ENCODE results near the gene RNF34. TPM values are rescaled to one million over a fixed set of nuclear protein-coding genes. Genes with fewer than 3 reads are reported as not detected.

The RNF34 gene
- total and polyA plus RNA-seq, 3 donors from 2014 or later = 59.2 to 96.6 (median 84.5) TPM

- no peaks in the 10 kb centered on the region for H3K27me3 ChIP-seq
- intact Hi-C loops (cut with DNase I; ENCODE audit: low total_unique reads) = no loop called here
- H3K36me3 ChIP-seq (ENCODE audit: low read depth, missing control alignments) = no peaks in the 10 kb centered on the region
- no peak overlapping the region for H3K4me3 ChIP-seq
- no peaks in the 10 kb centered on the region for H3K9me3 ChIP-seq
- 82 to 83% methylated on average over 9 to 18 of the region's 18 CpGs for WGBS, 2 donors
- no peak for DNase-seq
- H3K4me1 ChIP-seq = peaks cover 9% of the 10 kb centered on the region
- H3K27ac ChIP-seq = no peak overlapping the region
- TF ChIP-seq CTCF (IDR thresholded peaks at IDR 0.05) (no peak), POLR2A (IDR thresholded peaks at IDR 0.05) (no peak)
Measured at GRCh38 chr12:121453629-121454028, 53.7 kb downstream of the RNF34 start.

GRCh38 chr12:121454921-121455320, 55.0 kb downstream of the RNF34 start:
- H3K4me3 ChIP-seq = no peak overlapping the region
- DNase-seq = no peak
- WGBS, 2 donors = 97% methylated on average over 6 of the region's 6 CpGs
- H3K27ac ChIP-seq = no peak overlapping the region
- no peaks in the 10 kb centered on the region for H3K36me3 ChIP-seq (ENCODE audit: low read depth, missing control alignments)
- no peaks in the 10 kb centered on the region for H3K27me3 ChIP-seq
- no peaks in the 10 kb centered on the region for H3K9me3 ChIP-seq
- intact Hi-C loops (cut with DNase I; ENCODE audit: low total_unique reads) = no loop called here
- TF ChIP-seq POLR2A (IDR thresholded peaks at IDR 0.05) (no peak), CTCF (IDR thresholded peaks at IDR 0.05) (no peak)
- peaks cover 9% of the 10 kb centered on the region for H3K4me1 ChIP-seq

- H3K36me3 ChIP-seq (ENCODE audit: low read depth, missing control alignments) = no peaks in the 10 kb centered on the region
- DNase-seq = no peak
- H3K4me3 ChIP-seq = no peak overlapping the region
- peaks cover 9% of the 10 kb centered on the region for H3K4me1 ChIP-seq
- no peaks in the 10 kb centered on the region for H3K27me3 ChIP-seq
- 93 to 97% methylated on average over 15 to 23 of the region's 23 CpGs for WGBS, 2 donors
- intact Hi-C loops (cut with DNase I; ENCODE audit: low total_unique reads) = no loop called here
- no peaks in the 10 kb centered on the region for H3K9me3 ChIP-seq
- TF ChIP-seq POLR2A (IDR thresholded peaks at IDR 0.05) (no peak), CTCF (IDR thresholded peaks at IDR 0.05) (no peak)
- H3K27ac ChIP-seq = no peak overlapping the region
Measured at GRCh38 chr12:121455766-121456420, 56.0 kb downstream of the RNF34 start.

GRCh38 chr12:121456551-121456950, 56.6 kb downstream of the RNF34 start:
- 73 to 86% methylated on average over 8 of the region's 8 CpGs for WGBS, 2 donors
- peaks cover 9% of the 10 kb centered on the region for H3K4me1 ChIP-seq
- H3K9me3 ChIP-seq = no peaks in the 10 kb centered on the region
- H3K27ac ChIP-seq = no peak overlapping the region
- DNase-seq = no peak
- H3K36me3 ChIP-seq (ENCODE audit: low read depth, missing control alignments) = no peaks in the 10 kb centered on the region
- no peaks in the 10 kb centered on the region for H3K27me3 ChIP-seq
- intact Hi-C loops (cut with DNase I; ENCODE audit: low total_unique reads) = no loop called here
- TF ChIP-seq POLR2A (IDR thresholded peaks at IDR 0.05) (no peak), CTCF (IDR thresholded peaks at IDR 0.05) (no peak)
- H3K4me3 ChIP-seq = no peak overlapping the region

- no peak overlapping the region for H3K4me3 ChIP-seq
- H3K36me3 ChIP-seq (ENCODE audit: low read depth, missing control alignments) = no peaks in the 10 kb centered on the region
- no peaks in the 10 kb centered on the region for H3K4me1 ChIP-seq
- intact Hi-C loops (cut with DNase I; ENCODE audit: low total_unique reads) = no loop called here
- TF ChIP-seq CTCF (IDR thresholded peaks at IDR 0.05) (no peak), POLR2A (IDR thresholded peaks at IDR 0.05) (no peak)
- H3K9me3 ChIP-seq = no peaks in the 10 kb centered on the region
- H3K27ac ChIP-seq = no peak overlapping the region
- 91% methylated on average over 5 of the region's 5 CpGs for WGBS, 2 donors
- no peak for DNase-seq
- no peaks in the 10 kb centered on the region for H3K27me3 ChIP-seq
Measured at GRCh38 chr12:121461048-121461447, 61.1 kb downstream of the RNF34 start.
